Amygdala (tissue), 56 donors: ENCODE measurements around the gene DLG1.

Source experiments
- DNase-seq, 56 donors: peaks; one replicate each; lab custom pipeline; 2025; lab: John Stamatoyannopoulos, UW

DLG1 gene

DNA sequence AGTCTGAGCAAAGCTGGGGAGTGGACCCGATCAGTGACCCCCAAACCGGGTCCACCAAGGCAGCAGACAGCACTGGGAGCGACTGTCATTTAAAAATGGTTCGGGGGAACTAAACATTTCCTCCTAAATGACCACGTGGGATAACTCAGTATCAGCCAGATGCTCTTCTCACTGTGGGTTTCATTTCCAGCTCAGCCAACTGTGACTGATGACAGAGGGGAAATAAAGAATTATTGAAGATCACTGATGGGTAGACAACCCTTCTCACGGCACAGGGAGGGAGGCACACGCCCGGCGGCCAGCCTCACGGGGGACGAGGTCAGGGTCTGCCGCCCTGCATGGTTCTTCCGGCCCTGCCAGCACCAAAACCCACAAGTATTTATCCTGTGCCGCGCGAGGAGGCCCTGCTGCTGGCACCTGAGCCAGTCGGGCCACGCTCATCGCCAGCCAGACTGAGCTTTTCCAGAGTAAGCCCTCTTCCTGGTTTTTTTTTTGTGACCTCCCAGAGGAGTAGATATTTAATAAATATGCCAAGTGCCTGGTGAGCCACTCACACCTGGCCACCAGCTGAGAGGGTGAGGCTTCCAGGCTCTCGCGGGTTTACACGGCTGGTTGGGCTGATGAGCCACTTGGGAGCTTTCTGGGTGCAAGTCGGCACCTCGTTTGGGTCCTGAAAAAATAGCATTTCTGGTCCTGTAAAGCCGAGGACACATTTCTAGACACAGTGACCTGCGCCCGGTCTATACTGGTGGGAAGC, 275.0 kb downstream of the DLG1 start:
- DNase-seq, result no peak

DNA sequence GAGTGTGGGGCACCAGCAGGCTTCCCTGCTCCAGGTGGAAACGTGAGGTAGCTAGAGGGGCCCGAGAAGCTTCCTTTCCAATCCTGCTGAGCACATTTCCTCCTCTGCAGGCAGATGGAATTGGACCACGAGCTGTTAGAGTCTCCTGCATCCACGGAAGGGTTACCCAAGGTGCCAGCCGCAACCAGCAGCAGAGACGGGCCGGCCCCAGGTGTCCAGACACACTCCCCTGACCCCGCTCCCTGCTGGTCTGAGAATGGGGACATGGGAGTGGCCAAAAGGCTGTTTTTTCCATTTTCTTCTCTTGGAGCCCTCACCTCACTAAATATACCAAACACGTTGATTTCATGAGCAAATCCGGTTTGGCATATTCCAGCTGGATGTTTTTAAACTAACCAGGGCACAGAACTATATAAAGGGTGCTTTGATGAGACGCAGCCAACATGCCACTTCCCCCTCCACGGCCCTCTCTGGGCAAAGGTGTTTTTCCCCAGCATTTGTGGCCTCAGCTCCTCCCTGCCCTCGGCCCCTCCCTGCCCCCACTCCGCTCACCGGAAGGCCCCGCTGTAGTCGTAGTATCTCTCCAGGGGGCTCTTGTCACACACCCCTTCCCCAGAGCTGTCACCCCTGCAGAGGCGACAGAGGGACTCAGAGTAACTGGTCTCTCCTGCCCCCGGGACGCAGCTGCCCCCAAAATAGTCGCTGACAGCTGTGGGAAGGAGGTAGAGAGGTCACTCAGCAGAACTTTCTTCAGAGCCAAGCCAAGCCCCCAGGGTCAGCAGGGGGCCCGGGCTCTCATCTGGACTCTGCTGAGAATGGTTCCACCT, 275.8 kb downstream of the DLG1 start:
- DNase-seq, result no peak

DNA sequence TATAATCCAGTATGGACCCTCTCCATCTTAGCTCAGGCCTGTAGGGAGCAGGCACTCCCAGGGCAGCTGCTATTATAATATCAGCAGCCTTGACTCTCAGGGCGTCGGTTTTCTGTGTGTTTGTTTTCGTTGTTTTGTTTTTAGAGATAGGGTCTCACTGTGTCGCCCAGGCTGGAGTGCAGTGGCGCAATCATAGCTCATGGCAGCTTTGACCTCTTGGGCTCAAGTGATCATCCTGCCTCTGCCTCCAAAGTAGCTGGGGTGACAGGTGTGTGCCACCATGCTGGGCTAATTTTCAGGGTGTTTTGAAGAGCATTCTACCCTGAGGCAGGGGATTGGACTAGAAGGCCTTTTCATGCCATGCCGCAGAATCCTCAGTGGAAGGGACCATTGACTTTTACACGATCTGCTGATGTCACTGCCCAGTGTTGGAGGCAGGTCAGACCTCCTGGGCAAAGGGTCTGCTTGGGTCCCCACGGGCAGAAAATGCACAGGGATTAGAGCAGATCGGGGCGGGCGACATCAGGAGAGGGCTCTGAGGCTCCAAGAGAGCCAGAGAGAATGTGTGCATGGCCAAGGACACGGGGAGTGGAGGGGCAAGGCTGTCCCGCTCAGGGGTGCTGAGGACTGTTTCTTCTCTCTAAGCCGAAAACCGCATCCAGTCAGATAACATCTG, 276.5 kb downstream of the DLG1 start:
- no peak for DNase-seq

DNA sequence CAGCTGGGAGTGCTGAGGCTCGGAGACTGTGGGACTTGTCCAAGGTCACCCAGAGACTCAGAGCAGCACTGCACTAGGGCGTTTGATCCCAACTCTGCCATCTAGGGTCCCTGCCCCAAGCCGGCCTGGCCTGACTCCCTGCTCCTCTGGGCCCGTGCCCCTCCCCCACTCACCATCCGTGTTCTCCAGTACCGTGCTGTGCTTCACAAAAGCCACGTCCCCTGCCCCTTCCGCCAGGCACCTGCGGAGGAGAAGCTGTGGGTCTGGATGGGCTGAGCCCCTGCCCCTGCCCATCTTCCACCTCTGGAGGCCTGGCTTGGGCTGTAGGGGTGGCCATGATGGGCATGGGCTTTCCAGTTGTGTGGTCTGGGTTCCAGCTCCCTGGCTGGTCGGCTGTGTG, 277.2 kb downstream of the DLG1 start:
- no peak for DNase-seq

DNA sequence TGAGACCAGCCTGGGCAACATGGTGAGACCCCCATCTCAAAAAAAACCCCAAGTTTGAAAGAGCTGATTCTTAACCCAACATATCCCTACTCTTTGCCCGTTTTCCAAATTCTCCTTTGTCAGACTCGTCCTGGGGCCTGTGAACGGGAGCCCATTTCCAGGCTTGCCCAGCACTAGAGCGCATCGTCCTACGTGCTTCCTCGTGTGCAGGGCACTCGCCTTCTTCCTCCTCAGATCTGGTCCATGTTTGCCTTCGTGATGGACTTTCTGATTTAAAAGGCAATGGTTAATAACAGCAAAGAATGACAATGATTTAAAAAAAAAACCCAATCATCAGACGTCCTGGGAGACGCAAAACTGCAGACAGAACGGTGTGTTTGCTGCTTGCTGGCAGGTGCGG, 278.9 kb downstream of the DLG1 start:
- DNase-seq, result no peak

DNA sequence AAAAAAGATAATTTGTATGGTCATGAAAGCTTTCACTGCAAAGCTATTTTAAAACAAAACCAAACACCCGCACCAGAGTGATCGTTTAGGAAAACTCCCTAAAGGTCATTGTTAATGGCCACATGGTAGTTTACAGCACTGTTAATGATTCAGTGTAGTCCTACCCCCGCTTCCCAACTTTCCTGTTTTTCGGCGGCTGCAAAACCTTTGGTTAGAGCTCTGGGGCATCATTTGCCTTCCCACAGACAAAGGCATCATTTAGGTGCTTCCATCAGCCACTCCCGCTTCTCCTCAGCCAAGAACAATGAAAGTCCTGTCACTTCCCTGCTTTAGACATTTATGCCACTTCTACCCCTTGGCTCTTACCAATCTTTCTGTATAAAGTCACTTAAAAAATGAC, 279.4 kb downstream of the DLG1 start:
- DNase-seq, result peak in 1 of 56 donors; percentile 14

DNA sequence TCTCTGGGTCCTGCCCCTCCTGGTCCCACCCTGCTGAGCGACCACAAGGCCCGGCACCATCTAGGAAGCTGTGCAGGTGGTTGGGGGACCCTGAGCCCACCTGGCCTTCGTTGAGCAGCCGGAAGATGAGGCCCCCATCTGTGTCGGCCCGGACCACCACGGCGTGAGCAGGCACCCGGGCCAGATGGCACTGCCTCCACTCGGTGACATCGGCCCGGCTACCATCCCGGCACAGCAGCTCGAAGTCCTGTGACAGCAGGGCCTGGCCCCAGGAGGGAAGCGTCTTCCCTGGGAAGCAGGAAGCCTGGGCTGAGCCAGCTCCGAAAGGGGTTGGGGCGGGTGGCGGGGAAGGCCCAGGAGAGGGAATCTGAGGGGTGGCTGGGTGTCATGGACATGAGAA, 281.4 kb downstream of the DLG1 start:
- DNase-seq, result no peak

DNA sequence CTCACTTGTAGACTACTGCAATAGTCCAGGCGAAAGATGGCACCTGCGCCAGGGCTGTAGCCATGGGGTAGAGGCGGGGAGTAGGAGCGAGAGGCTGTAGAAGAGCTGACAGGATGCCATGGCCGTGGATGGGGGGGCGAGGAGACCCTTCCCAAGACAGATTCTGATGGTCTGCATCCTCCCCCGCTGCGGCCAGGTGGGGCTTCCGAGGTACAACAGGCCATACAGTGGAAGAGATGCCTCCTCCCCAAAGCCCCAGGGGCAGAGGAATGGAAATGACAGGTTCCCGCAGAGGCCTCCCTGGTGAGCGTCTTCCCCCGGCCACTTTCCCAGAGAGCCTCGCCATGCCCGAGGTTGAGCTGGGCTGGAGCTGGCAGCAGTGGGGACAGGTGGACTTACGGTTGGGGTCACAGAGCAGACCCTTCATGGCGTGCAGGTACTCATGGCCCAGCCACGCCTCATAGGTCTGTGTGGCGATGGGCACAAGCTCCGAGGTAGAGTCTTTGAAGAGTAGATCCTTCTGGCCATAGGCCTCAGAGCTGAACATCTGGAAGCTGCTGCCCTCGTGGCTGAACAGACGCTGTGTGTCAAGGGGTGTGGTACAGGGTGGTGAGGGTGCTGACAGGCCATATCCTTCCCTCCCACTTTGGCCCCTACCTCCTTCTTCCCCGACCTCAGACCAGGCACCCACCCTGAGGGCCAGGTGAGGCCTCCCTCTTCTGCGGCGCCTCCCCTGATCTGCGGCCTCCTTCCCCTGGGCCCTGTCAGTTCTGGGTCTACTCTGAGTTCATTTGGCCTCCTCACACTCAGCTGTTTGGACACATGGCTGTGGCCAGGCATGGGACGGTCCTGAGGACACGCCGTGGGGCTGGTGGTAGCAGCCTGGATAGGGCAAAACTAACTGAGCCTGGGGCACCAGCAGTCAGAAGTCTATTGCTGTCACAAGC, 282.3 kb downstream of the DLG1 start:
- DNase-seq, result no peak

DNA sequence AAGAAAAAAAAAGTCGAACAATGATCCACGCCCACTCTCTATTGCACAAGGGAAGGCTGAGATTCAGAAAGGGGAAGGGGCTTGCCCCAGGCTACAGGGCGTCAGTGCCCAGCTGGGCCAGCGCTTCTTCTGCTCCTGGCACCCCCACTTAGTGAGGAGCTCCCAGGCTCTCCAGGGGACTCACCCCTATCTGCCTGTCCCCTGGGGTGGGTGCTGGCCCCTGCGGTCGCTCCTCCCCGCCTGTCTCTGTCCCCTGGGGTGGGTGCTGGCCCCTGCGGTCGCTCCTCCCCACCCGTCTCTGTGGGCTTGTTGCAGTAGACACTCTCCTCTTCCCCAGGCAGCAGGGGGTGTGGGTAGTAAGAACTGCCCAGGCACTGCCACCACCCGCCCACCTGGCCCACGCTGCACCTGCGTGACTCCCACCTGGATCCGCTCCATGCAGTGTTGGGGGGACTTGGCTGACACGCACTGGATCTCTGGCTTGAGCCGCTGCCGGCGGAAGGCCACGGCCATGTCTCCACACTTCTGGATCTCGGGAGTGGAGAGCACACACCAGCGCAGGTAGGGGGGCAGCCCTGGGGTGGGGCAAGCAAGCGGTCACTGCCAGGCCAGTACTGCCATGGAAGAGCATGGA, 283.4 kb downstream of the DLG1 start:
- DNase-seq, result no peak

DNA sequence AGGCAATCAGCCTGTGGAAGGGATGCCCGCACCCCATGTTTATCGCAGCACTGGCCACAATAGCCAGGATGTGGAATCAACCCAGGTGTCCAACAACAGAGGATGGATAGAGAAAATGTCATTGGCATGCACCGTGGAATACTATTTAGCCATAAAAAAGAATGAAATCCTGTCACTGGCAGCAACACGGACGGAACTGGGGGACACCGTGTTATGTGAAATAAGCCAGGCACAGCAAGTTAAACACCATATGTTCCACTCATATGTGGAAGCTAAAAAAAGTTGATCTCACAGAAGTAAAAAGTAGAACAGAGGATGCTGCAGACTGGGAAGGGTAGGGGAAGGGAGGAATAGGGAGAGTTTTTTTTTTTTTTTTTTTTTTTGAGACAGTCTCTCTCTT, 284.4 kb downstream of the DLG1 start:
- no peak for DNase-seq

DNA sequence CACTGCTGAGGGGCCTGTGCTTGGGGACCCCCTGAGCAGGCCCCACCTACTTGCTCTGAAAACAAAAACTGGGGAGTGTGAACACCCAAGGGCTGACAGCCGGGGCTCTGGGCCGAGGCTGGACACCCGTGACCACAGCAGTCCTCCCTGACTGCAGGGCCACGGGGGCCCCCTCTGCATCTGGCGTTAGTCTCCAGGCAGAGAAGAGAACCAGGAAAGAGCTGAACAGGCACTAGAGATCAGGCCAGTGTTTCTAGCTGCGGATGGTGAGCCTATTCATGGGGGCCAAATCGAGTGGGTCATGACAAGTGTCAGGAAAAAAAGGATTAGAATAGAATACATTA, 285.9 kb downstream of the DLG1 start:
- no peak for DNase-seq

DNA sequence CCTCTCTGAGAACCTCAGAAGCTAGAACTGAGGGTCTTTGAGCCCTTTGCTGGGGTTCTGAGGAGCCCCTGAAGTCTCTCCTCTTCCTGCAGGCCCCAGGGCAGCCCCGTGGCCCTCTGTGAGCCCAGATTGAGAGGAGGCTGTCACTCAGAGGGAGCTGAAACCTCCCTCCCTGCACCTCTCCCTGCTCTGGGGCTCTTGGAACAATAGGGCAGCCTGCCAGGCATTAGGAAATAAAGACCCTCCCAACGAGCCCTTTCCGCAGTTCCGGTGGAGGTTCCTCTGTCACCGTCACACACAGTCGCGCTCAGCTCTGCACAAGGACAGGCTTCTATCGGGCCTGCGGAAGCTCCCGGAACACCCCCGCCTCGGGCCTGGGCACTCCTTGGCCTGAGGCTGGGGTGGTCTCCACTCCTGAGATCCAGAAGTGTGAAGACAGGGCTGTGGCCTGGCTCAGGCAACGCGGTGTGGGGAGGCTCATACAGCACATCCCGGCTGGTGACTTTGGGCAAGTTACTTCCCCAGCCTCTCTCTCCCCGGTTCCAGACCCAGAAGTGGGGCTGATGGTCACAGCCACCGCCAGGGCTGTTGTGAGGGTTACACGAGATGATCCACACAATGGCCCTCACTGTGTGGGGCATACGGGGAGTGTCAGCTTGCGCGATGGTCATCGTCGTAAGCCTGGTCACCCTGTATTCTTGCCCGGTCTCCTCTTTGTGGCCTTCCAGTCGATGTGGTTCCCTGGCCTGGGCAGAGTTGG, 286.5 kb downstream of the DLG1 start:
- no peak for DNase-seq

DNA sequence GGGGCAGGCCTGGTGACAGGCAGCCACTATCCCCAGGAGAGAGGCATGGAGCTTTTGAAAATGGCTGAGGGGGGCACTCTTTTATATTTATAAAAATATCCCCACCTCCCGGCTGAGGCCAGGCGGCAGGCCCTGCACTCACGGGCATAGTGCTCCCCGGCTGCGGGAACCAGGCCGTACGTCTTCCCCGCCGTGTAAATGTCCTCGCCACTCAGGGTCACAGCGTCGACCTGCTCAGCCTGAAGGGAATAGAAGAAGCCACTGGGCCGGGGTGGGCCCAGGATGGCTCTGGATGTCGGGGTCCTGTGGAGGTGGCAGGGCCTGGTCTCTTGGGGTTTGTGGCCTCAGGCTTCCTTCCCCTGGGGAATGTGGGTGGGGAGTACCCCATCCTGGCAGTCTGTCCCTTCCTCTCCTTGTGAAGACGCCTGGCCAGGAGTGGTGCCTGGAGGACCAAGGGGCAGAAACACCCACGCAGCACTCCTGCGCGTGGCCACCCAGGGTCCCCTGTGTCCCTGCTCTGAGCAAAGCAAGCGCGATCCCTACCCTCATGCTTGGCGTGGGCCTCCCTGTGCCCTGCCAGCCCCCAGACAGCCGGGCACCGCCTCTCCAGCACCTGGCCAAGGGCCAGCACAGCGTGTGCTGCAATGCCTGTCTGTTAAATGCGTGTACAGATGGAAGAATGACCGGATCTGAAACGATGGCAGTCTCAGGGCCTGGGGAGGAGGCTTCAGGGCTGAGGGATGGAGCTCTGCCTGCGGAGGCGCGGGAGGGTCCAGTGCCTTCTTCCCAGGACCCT, 287.7 kb downstream of the DLG1 start:
- no peak for DNase-seq

DNA sequence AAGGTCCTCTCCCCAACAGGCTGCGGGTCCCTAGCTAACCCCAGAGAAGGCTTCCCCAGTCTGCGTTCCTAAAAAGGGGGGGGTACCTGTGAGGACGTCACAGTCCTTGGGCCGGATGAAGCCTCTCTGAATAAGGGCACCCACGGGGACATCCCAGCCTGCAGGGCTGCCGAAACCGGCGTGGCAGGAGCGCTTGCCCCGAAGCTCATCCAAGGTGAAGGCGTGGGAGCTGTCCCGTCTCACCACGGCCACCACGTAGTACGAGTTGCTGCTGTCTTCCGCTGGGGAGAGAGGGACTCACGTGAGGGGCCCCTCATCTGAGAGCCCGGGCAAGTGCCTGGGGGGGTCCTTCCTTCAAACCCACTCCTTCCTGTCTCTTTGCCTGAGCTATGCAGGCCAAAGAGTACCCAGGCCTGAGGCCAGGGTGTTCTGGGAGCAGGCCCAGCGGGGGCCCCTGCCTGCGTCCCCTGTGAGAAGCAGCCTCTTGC, 288.8 kb downstream of the DLG1 start:
- no peak for DNase-seq

DNA sequence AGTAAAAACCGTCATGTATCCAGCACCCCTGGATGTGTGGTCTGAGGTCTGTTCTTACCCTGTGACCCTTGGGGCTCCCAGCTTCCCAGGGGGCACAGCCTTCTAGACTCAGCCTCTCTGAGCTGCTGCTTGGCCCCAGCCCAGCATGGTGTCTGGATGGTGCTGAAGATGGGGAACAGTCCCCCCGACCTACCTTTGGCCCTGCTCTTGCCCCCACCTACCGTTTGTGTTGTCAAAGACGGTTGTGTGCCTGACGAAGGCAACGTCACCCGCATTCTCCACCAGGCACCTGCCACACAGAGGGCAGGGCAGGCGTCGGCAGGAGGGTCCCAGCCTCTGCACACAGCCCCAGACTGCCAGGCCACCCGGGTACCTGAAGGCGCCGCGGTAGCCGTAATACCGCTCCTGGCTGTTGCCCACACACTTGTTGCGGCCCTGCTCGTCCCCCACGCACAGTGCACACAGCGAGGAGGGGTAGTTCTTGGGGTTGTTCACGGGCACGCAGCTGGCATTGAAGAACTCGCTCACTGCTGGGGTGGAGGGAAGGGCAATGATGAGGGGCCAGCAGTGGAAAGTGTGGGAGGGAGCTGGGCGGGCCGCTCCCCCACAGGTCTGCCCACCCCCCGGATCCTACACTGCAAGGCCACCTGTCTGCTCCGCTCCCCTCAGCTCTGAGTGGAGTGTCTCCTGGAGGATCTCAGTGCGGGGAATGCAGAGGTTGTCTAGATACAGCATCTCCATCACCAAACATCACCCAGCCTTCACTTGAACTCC, 289.8 kb downstream of the DLG1 start:
- DNase-seq, result no peak

DNA sequence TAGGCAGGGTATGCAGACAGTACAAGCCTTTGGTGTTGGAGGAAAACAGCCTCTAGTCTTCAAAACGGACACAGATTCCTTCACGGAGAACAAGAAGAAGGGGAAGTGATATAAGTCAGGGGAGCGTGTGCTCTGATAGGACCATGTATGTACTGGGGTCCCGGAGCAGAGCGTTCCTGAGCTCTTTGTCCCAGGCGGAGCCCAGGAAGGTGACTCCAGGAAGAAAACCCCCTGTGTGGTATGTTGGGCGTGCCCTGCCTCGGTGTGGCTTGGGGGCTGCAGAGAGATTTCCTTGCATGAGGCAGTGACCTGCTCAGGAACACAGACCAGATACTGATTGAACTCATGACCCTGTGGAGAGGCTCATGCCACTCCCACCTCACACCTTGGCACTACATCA, 290.5 kb downstream of the DLG1 start:
- DNase-seq, result no peak

DNA sequence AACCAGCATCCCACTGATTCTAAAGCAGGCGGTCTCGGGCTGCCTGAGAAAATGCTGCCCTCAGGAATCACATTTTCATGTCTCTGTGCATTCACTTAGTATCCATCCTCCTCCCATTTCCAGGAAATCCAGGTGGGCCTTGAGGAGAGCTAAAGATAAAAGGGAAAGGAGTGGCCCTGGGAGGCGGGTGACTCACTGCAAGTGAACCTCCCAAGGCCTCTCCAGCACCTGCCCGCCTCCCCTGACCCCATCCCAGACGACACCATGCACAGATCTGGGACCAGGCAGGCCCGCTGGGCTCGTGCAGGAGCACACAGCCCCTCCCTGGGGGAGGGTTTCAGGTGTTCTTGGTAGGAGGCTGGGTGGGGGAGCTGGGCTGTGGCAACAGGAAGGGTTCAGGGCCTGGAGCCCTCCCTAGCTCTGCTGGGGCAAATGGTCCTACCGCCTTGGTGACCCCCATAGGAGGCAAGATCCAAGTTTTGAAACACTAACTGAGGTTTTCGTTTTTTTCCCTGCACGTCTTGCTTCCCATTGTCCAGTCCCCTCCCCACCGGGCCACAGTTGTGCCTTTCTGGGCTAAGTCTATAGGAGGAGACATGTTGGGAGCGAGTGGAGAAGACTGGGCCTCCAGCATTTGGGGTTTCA, 291.0 kb downstream of the DLG1 start:
- no peak for DNase-seq
